IPS-11a (cell line): ENCODE data around the gene CTIF.

Source experiments
- H3K4me3 ChIP-seq: one replicate; pipeline ENCODE4 v1.5.1; 2013; ENCODE audit warnings: low read depth, low read length, control low read depth

CTIF gene

GRCh38 chr18:48902023-48902855 is 363.4 kb downstream of the CTIF start:
- no peak overlapping the region for H3K4me3 ChIP-seq

- no peak overlapping the region for H3K4me3 ChIP-seq
Observed at GRCh38 chr18:48902856-48903601, 364.2 kb downstream of the CTIF start.

- no peak overlapping the region for H3K4me3 ChIP-seq
Observed at GRCh38 chr18:48904091-48904490, 365.3 kb downstream of the CTIF start.

- no peak overlapping the region for H3K4me3 ChIP-seq
Observed at GRCh38 chr18:48904847-48905394, 366.1 kb downstream of the CTIF start.

- H3K4me3 ChIP-seq: no peak overlapping the region
Observed at GRCh38 chr18:48905513-48905912, 366.7 kb downstream of the CTIF start.

- no peak overlapping the region for H3K4me3 ChIP-seq
Observed at GRCh38 chr18:48908916-48909315, 370.1 kb downstream of the CTIF start.

- no peak overlapping the region for H3K4me3 ChIP-seq
Observed at GRCh38 chr18:48909721-48910120, 370.9 kb downstream of the CTIF start.

- no peak overlapping the region for H3K4me3 ChIP-seq
Observed at GRCh38 chr18:48910972-48911545, 372.2 kb downstream of the CTIF start.
